ENCODE results near the gene ACTL6B. TPM values are rescaled to one million over a fixed set of nuclear protein-coding genes. Genes with fewer than 3 reads are reported as not detected.
A peak's percentile ranks its signal among the peaks of the same experiment; 100 is the strongest.

ACTL6B gene
- total RNA-seq, 2 experiments from 2014 or later = not detected

GRCh38 chr7:100686822-100687211 lies 30.6 kb upstream of the ACTL6B start:
- DNase-seq = no peak
- Mint-ChIP-seq H3K36me3 (peaks cover 2% of the 10 kb centered on the region), H3K4me1 (peaks cover 15% of the 10 kb centered on the region), H3K4me3 (no peak overlapping the region), H3K27ac (no peak overlapping the region), H3K9me3 (no peaks in the 10 kb centered on the region), H3K27me3 (no peaks in the 10 kb centered on the region)

DNA sequence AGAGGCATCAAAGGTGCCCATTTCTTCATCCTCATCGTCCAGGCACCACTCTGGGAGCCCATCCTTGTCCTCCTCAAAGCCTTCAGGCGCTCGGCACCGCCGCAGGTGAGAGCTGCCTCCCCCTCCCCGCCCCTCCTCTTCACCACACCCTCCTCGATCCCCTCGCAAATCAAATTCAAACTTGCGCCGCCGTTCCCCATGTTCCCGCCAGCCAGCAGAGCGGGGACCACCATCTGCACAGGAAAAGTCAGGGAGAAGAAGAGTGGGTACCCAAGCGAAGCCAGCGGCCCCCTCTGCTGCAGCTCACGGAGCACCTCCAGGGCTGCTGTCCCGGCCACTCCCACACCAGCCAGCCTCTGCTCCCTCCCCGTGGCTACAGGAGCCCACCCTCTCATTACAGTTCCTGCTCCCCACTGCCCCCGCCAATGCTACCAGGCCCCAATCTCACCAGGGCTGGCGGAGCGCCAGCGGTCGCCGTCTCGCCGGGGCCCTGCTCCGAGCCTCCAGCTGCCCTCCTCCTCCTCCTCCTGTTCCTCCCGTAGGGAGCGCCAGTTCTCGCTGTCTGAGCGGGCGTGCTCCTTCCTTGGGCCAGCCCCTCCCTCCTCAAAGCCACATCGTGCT lies 30.1 kb upstream of the ACTL6B start:
- H3K27ac Mint-ChIP-seq = no peak overlapping the region

GRCh38 chr7:100685631-100686145 lies 29.4 kb upstream of the ACTL6B start:
- peaks cover 15% of the 10 kb centered on the region for H3K4me1 Mint-ChIP-seq

More for the DNA sequence above, 30.1 kb upstream of the ACTL6B start:
- peaks cover 15% of the 10 kb centered on the region for H3K4me1 Mint-ChIP-seq
- no peaks in the 10 kb centered on the region for H3K36me3 Mint-ChIP-seq
- DNase-seq = no peak
- H3K9me3 Mint-ChIP-seq = no peaks in the 10 kb centered on the region
- H3K4me3 Mint-ChIP-seq = no peak overlapping the region
- H3K27me3 Mint-ChIP-seq = no peaks in the 10 kb centered on the region

GRCh38 chr7:100685049-100685605 lies 28.9 kb upstream of the ACTL6B start:
- Mint-ChIP-seq H3K9me3 (no peaks in the 10 kb centered on the region), H3K4me3 (no peak overlapping the region), H3K4me1 (peaks cover 18% of the 10 kb centered on the region), H3K27me3 (no peaks in the 10 kb centered on the region), H3K27ac (no peak overlapping the region), H3K36me3 (peaks cover under 1% of the 10 kb centered on the region)
- no peak for DNase-seq

More at GRCh38 chr7:100685631-100686145, 29.4 kb upstream of the ACTL6B start:
- H3K27ac Mint-ChIP-seq = no peak overlapping the region
- H3K36me3 Mint-ChIP-seq = no peaks in the 10 kb centered on the region
- H3K9me3 Mint-ChIP-seq = no peaks in the 10 kb centered on the region
- DNase-seq = no peak
- no peak overlapping the region for H3K4me3 Mint-ChIP-seq
- H3K27me3 Mint-ChIP-seq = no peaks in the 10 kb centered on the region

GRCh38 chr7:100684534-100685042 lies 28.3 kb upstream of the ACTL6B start:
- no peak for DNase-seq
- no peaks in the 10 kb centered on the region for H3K27me3 Mint-ChIP-seq
- no peaks in the 10 kb centered on the region for H3K9me3 Mint-ChIP-seq
- peaks cover 2% of the 10 kb centered on the region for H3K36me3 Mint-ChIP-seq
- H3K4me1 Mint-ChIP-seq = peaks cover 19% of the 10 kb centered on the region
- H3K27ac Mint-ChIP-seq = no peak overlapping the region
- no peak overlapping the region for H3K4me3 Mint-ChIP-seq

DNA sequence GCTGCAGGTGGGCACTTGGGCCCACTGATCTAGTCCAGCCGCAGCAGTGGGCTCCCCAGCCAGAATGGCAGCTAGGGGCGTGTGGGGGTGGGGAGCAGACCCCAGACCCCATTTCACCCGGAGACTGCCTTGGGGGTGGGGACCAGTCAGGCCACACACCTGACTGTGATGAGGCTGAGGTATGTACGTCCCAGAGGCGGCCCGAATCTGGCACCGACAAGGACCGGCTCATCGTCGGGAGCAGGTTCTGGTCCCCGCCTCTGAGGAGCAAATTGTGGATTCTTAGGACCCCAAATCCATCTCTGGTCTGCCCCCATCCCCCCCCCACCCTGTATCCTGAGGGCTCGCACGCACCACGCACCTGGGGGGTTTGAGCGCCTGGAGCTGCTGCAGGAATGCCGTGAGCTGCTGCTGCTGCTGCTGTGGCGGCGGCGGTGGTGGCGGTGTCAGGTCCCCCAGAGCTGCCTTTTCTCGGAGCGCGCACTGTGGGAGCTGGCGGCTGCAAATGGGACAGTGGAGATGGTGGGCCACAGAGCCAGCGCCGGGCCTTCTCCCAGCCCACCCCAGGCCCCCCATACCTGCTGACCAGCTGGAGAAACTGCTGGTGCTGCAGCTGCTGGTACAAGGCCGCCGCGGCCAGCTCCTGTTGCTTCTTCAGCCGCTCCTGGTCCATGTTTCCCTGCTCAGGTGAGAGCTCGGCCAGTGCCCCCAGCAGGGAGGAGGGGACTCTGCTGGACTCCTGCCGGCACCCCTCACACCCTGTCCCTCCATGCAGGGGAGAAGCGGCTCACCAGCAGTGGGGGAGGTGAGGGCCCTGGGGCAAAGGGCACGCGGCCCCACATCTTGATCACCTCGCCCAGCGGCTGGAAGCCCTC lies 27.6 kb upstream of the ACTL6B start:
- no peak for DNase-seq
- Mint-ChIP-seq H3K9me3 (no peaks in the 10 kb centered on the region), H3K27ac (no peak overlapping the region), H3K36me3 (peaks cover 4% of the 10 kb centered on the region), H3K4me1 (peaks cover 18% of the 10 kb centered on the region), H3K4me3 (no peak overlapping the region), H3K27me3 (no peaks in the 10 kb centered on the region)

DNA sequence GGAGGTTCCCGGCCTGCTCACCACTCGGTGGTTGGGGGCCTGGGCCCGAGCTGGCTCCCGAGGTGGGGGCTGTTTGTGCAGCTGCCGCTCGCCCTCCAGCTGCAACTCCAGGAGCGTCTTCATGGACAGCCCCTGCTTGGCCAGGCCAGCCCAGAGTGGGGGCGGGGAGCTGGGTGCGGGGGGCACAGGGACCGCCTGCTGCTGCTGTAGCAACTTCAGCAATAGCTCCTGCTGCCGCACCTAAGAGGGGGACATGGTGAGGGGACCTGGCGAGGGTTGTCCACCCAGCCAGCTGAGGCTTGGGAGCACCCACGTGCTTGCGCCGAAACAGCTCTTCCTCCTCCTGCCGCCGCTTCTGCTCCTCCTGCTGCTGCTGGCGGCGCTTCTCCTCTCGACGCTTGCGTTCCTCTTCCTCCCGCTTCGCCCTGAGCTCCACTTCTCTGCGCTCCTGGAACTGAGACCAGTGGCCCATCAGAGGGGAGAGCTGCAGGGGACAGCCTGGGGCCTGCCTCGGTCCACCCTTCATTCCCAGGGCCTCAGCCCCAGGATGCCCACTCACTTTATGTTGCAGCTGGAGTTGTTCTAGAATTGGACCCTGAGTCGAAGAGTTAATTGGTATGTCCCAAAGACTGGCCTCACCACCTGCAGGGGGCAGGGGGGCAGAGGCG lies 26.9 kb upstream of the ACTL6B start:
- peaks cover 18% of the 10 kb centered on the region for H3K4me1 Mint-ChIP-seq
- peaks cover 9% of the 10 kb centered on the region for H3K36me3 Mint-ChIP-seq

GRCh38 chr7:100682228-100682741 lies 26.0 kb upstream of the ACTL6B start:
- Mint-ChIP-seq H3K4me3 (no peak overlapping the region), H3K36me3 (peaks cover 14% of the 10 kb centered on the region), H3K4me1 (peaks cover 20% of the 10 kb centered on the region), H3K9me3 (no peaks in the 10 kb centered on the region), H3K27me3 (no peaks in the 10 kb centered on the region), H3K27ac (no peak overlapping the region)
- no peak for DNase-seq

More for the DNA sequence above, 26.9 kb upstream of the ACTL6B start:
- no peak for DNase-seq
- no peak overlapping the region for H3K4me3 Mint-ChIP-seq
- no peaks in the 10 kb centered on the region for H3K27me3 Mint-ChIP-seq
- no peaks in the 10 kb centered on the region for H3K9me3 Mint-ChIP-seq
- H3K27ac Mint-ChIP-seq = no peak overlapping the region

- Mint-ChIP-seq H3K27me3 (no peaks in the 10 kb centered on the region), H3K27ac (no peak overlapping the region), H3K36me3 (peaks cover 15% of the 10 kb centered on the region), H3K4me3 (no peak overlapping the region), H3K4me1 (peaks cover 24% of the 10 kb centered on the region), H3K9me3 (no peaks in the 10 kb centered on the region)
- no peak for DNase-seq
These were observed 25.4 kb upstream of the ACTL6B start for GRCh38 chr7:100681491-100682227.

- H3K36me3 Mint-ChIP-seq = peaks cover 20% of the 10 kb centered on the region
- H3K4me3 Mint-ChIP-seq = no peak overlapping the region
- no peak overlapping the region for H3K27ac Mint-ChIP-seq
- DNase-seq = no peak
- peaks cover 28% of the 10 kb centered on the region for H3K4me1 Mint-ChIP-seq
- no peaks in the 10 kb centered on the region for H3K27me3 Mint-ChIP-seq
- no peaks in the 10 kb centered on the region for H3K9me3 Mint-ChIP-seq
These were observed 24.5 kb upstream of the ACTL6B start for GRCh38 chr7:100680576-100681271.

- Mint-ChIP-seq H3K27me3 (no peaks in the 10 kb centered on the region), H3K4me3 (no peak overlapping the region)
These were observed 23.8 kb upstream of the ACTL6B start for GRCh38 chr7:100679927-100680575.

DNA sequence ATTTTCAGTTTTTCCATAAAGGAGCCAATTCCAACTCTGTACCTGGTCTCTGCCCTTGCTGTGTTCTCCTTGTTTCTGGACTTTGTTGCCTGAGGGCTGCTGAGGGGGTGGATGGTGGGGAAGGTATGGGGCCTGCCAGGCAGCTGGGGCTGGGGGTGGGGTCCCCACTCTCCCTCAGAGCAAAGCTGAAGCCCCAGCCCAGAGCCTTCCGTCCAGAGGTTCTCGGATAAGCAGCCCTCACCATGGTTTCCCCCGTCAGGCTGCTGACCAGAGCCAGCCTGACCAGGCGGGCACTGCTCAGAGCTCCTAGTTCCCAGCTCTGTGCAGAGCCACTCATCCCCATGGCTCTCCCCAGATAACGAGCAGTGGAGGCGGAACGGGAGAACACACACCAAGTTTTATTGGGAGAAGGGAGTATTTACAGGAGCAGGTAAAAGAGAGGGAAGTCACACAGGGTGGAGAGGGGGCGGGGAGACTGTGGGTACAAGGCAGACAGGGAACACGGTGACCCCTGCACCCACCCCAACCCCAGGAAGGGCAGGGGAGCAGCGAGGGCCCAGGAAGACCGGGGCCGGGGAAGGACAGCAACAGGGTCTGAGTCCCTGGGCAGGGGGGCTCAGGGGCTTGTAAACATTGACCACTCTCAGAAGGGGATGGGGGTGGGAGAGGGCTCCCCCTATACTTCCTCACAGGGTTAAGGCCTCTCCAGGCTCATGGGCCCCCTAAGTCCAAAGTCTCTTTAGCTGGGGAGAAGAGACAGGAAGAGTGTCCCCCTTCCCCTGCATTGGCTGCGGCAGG lies 23.1 kb upstream of the ACTL6B start:
- no peaks in the 10 kb centered on the region for H3K9me3 Mint-ChIP-seq
- no peak overlapping the region for H3K4me3 Mint-ChIP-seq
- no peaks in the 10 kb centered on the region for H3K27me3 Mint-ChIP-seq
- H3K27ac Mint-ChIP-seq = peak overlapping the region; percentile 39
- DNase-seq = no peak
- peaks cover 20% of the 10 kb centered on the region for H3K36me3 Mint-ChIP-seq
- H3K4me1 Mint-ChIP-seq = peaks cover 28% of the 10 kb centered on the region

More at GRCh38 chr7:100679927-100680575, 23.8 kb upstream of the ACTL6B start:
- Mint-ChIP-seq H3K27ac (peak overlapping the region; percentile 9), H3K9me3 (no peaks in the 10 kb centered on the region), H3K4me1 (peaks cover 28% of the 10 kb centered on the region), H3K36me3 (peaks cover 20% of the 10 kb centered on the region)
- no peak for DNase-seq

Data from activated naive CD8-positive, alpha-beta T cell treated with anti-CD3 and anti-CD28 coated beads for 36 hours (primary cell).